K562 (cell line): Measurements from ENCODE around the gene RAPGEF5. TPM values are rescaled to one million over a fixed set of nuclear protein-coding genes. Genes with fewer than 3 reads are reported as not detected.

Experiments
- BHLHE40 ChIP-seq: IDR thresholded peaks from 2 replicates; pipeline ENCODE4 v1.6.1; 2011; ENCODE audit warnings: low read length, improper control_type of control experiment
- CBFA2T3 ChIP-seq: fragments of 450-650 bp; IDR thresholded peaks from 2 replicates; pipeline ENCODE4 v1.6.1; 2017
- DPF2 ChIP-seq: fragments of 450-650 bp; IDR thresholded peaks from 2 replicates; pipeline ENCODE4 v1.6.1; 2016
- HNRNPL ChIP-seq: fragments of 200-400 bp; formaldehyde crosslinking; IDR thresholded peaks from 2 replicates; pipeline ENCODE4 v1.6.1; 2017; ENCODE audit warnings: low read depth, mild to moderate bottlenecking, low read length
- MXD1 ChIP-seq: fragments of 250-450 bp; sonication (Bioruptor Pico); IDR thresholded peaks from 2 replicates; pipeline ENCODE4 v1.8.0; 2021; ENCODE audit warnings: borderline replicate concordance, mild to moderate bottlenecking, moderate library complexity; ENCODE audit not compliant: poor library complexity, severe bottlenecking
- SIX5 ChIP-seq, 2 experiments: IDR thresholded peaks; 2 replicates each; pipeline ENCODE4 v1.6.1; 2011; ENCODE audit warnings: low read length in 2 of 2, borderline replicate concordance in 1 of 2, low read depth in 1 of 2, mild to moderate bottlenecking in 1 of 2, moderate library complexity in 1 of 2; ENCODE audit not compliant: insufficient read depth in 1 of 2
- TCF7 ChIP-seq: sonication (generic); IDR thresholded peaks from 2 replicates; pipeline ENCODE4 v1.6.1; 2016; ENCODE audit warnings: antibody characterized with exemption, borderline replicate concordance
- TSHZ1 ChIP-seq: fragments of 250-450 bp; sonication (Bioruptor Pico); IDR thresholded peaks from 2 replicates; pipeline ENCODE4 v1.4.0; 2020; ENCODE audit warnings: mild to moderate bottlenecking, moderate library complexity
- ZNF146 ChIP-seq: IDR thresholded peaks from one replicate; pipeline ENCODE4 v1.6.1; 2018; ENCODE audit warnings: missing compliant biosample characterization; ENCODE audit not compliant: unreplicated experiment
- ZNF316 ChIP-seq: fragments of 450-650 bp; IDR thresholded peaks from 2 replicates; pipeline ENCODE4 v1.6.1; 2016
- ZNF318 ChIP-seq, 2 experiments: fragments of 450-650 bp; IDR thresholded peaks; 2 replicates each; pipeline ENCODE4 v1.6.1; 2016; ENCODE audit warnings: mild to moderate bottlenecking in 2 of 2, borderline replicate concordance in 1 of 2, low read depth in 1 of 2, moderate library complexity in 1 of 2
- ZNF766 ChIP-seq: fragments of 200-800 bp; sonication (Bioruptor generic); conservative IDR thresholded peaks from 2 replicates; pipeline ENCODE4 v1.6.1; 2016; ENCODE audit warnings: missing genetic modification characterization, missing compliant biosample characterization
- polyA plus RNA-seq, 8 experiments: library from polyadenylated mRNA; depleted of rRNA in 4 of 8; stranded (reverse) in 5 of 8; unstranded in 3 of 8; fragments of >200 nt; fragmentation: Nextera tagmentation in 2 of 8; fragmentation: Illumina TruSeq in 1 of 8; extraction: Ambion mirVana in 2 of 8; extraction: Trizol in 1 of 8; gene quantifications; 2 replicates each; pipeline versions ENCODE4 v1.2.1 to v1.2.3, GENCODE V29; 2011 to 2014; ENCODE audit warnings: inconsistent platforms in 1 of 8, missing spikeins in 1 of 8
- total RNA-seq, 7 experiments: library from RNA; depleted of rRNA in 6 of 7; stranded (reverse); fragments of >200 nt in 6 of 7; fragmentation: Illumina TruSeq in 2 of 7; extraction: Trizol in 2 of 7; gene quantifications; 2 replicates each; pipeline versions ENCODE4 v1.2.1 to v1.2.3, GENCODE V29; 2011 to 2021; ENCODE audit warnings: low replicate concordance in 1 of 7

The RAPGEF5 gene
- total and polyA plus RNA-seq, 9 of the 15 experiments (the other 6 are each of a cell fraction or from before 2014, with no cell fraction given): 0.39 to 2.0 (median 1.1) TPM

GRCh38 chr7:22173685-22174573 is 183.0 kb downstream of the RAPGEF5 start (continued):
- TF ChIP-seq TSHZ1 (no peak), SIX5 (IDR thresholded peaks at IDR 0.05; ENCODE audit: borderline replicate concordance in 1 of 2, insufficient read depth in 1 of 2, low read depth in 1 of 2, low read length in 2 of 2) (no peak), TCF7 (no peak), HNRNPL (no peak), ZNF318 (IDR thresholded peaks at IDR 0.05; ENCODE audit: borderline replicate concordance in 1 of 2, low read depth in 1 of 2) (no peak), CBFA2T3 (peak; percentile 47; the same call in 1 of the 2 replicates), ZNF316 (peak; percentile 64), MXD1 (CRISPR knock-in tag) (no peak), ZNF146 (CRISPR knock-in tag) (no peak), ZNF766 (0 out of 2 replicates have a peak, but pooled peaks have one; percentile 22), DPF2 (peak; percentile 52; the same call in 1 of the 2 replicates), BHLHE40 (peak; percentile 76)
